Uterus (tissue), 2 donors: ENCODE measurements around the gene ADD2.

Source experiments
- POLR2A ChIP-seq, 2 donors: fragments of 450-650 bp; IDR thresholded peaks; one replicate each; pipeline ENCODE4 v1.6.1; 2016; ENCODE audit warnings: antibody characterized with exemption in 2 of 2, mild to moderate bottlenecking in 1 of 2, moderate library complexity in 1 of 2
- TF ChIP-seq, protein P1 (sequence below), 4 experiments: fragments of 200-600 bp in 2 of 4; fragments of 450-650 bp in 2 of 4; sonication (generic) in 2 of 4; IDR thresholded peaks; one replicate each; pipeline ENCODE4 v1.5.1; 2016 to 2019; ENCODE audit warnings: antibody characterized with exemption in 4 of 4, mild to moderate bottlenecking in 2 of 4, moderate library complexity in 1 of 4

DNA sequence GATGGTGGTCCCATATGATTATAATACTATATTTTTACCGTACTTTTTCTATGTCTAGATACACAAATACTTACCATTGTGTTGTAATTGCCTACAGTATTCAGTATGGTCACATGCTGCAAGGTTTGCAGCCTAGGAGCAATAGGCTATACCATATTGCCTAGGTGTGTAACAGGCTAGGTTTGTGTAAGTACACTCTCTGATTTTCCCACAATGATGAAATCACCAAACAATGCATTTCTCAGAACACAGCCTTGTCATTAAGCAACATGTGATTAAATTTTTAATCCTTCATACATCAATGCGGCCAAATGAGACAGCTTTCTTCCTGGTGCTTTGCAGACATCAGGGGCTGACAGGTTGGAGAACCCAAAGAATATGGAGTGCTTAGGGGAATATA, 37.3 kb downstream of the ADD2 start:
- TF ChIP-seq POLR2A (IDR thresholded peaks at IDR 0.05), result no peak
- TF ChIP-seq, protein P1, sequence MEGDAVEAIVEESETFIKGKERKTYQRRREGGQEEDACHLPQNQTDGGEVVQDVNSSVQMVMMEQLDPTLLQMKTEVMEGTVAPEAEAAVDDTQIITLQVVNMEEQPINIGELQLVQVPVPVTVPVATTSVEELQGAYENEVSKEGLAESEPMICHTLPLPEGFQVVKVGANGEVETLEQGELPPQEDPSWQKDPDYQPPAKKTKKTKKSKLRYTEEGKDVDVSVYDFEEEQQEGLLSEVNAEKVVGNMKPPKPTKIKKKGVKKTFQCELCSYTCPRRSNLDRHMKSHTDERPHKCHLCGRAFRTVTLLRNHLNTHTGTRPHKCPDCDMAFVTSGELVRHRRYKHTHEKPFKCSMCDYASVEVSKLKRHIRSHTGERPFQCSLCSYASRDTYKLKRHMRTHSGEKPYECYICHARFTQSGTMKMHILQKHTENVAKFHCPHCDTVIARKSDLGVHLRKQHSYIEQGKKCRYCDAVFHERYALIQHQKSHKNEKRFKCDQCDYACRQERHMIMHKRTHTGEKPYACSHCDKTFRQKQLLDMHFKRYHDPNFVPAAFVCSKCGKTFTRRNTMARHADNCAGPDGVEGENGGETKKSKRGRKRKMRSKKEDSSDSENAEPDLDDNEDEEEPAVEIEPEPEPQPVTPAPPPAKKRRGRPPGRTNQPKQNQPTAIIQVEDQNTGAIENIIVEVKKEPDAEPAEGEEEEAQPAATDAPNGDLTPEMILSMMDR (IDR thresholded peaks at IDR 0.05), result no peak
